Endodermal cell (in vitro differentiated cells): ENCODE measurements around the gene PADI3. TPM values are rescaled to one million over a fixed set of nuclear protein-coding genes. Genes with fewer than 3 reads are reported as not detected.
A peak's percentile ranks its signal among the peaks of the same experiment; 100 is the strongest.

Experiments used
- DNase-seq: peaks from one replicate; pipeline ENCODE4 v3.0.0-alpha.2; 2017
- H3K27ac ChIP-seq: 2 replicates; pipeline ENCODE4 v1.5.1; 2013; ENCODE audit warnings: mild to moderate bottlenecking, low read depth, low read length, moderate library complexity
- H3K27me3 ChIP-seq: 2 replicates; pipeline ENCODE4 v1.6.1; 2013; ENCODE audit warnings: mild to moderate bottlenecking, low read length, moderate library complexity; ENCODE audit not compliant: insufficient read depth, control insufficient read depth, poor library complexity, severe bottlenecking
- H3K36me3 ChIP-seq: 2 replicates; pipeline ENCODE4 v1.7.0; 2013; ENCODE audit warnings: mild to moderate bottlenecking, low read length, moderate library complexity; ENCODE audit not compliant: control insufficient read depth, insufficient read depth
- H3K4me1 ChIP-seq: one replicate; pipeline ENCODE4 v1.7.0; 2013; ENCODE audit warnings: low read length; ENCODE audit not compliant: control insufficient read depth, insufficient read depth
- H3K4me3 ChIP-seq: 2 replicates; pipeline ENCODE4 v1.5.1; 2013; ENCODE audit warnings: mild to moderate bottlenecking, low read length, moderate library complexity
- H3K9ac ChIP-seq: 2 replicates; pipeline ENCODE4 v1.6.1; 2013; ENCODE audit warnings: mild to moderate bottlenecking, low read length, moderate library complexity; ENCODE audit not compliant: poor library complexity, severe bottlenecking; ENCODE audit errors: extremely low read depth
- H3K9me3 ChIP-seq: 2 replicates; pipeline ENCODE4 v1.6.1; 2013; ENCODE audit warnings: mild to moderate bottlenecking, low read length, moderate library complexity; ENCODE audit not compliant: control insufficient read depth
- H3K27ac Mint-ChIP-seq: 2 replicates; pipeline ENCODE4 v1.8.0; 2020; ENCODE audit warnings: mixed read lengths
- H3K27me3 Mint-ChIP-seq: 2 replicates; pipeline ENCODE4 v1.8.0; 2021; ENCODE audit warnings: mild to moderate bottlenecking, mixed read lengths; ENCODE audit not compliant: insufficient read depth
- H3K36me3 Mint-ChIP-seq: 2 replicates; pipeline ENCODE4 v1.8.0; 2020; ENCODE audit warnings: low read depth, mixed read lengths
- H3K4me1 Mint-ChIP-seq: 2 replicates; pipeline ENCODE4 v1.8.0; 2020; ENCODE audit warnings: mixed read lengths
- H3K4me3 Mint-ChIP-seq: 2 replicates; pipeline ENCODE4 v1.8.0; 2020; ENCODE audit warnings: mild to moderate bottlenecking, moderate library complexity, mixed read lengths
- H3K9me3 Mint-ChIP-seq: 2 replicates; pipeline ENCODE4 v1.8.0; 2020; ENCODE audit warnings: mild to moderate bottlenecking, mixed read lengths
- CTCF ChIP-seq: fragments of 200-600 bp; sonication (generic); conservative IDR thresholded peaks from 2 replicates; pipeline ENCODE4 v1.5.0; 2021; ENCODE audit warnings: antibody characterized with exemption, mild to moderate bottlenecking
- WGBS, 2 experiments: methylation state at CpG; one replicate each; pipeline versions ENCODE4 v1.1.5 to v1.1.7; 2013; ENCODE audit warnings: missing lambda C conversion rate in 2 of 2, mixed read lengths in 1 of 2; ENCODE audit not compliant: insufficient coverage in 1 of 2, insufficient read length in 1 of 2; 5-methylcytosine and 5-hydroxymethylcytosine counted together
- total RNA-seq, 2 donors: library from RNA; stranded (reverse); fragmentation: NEBNext Ultra II Directional in 1 of 2; extraction: Animal tissue kit (Norgen Biotek cat#: 25700) in 1 of 2; gene quantifications; 2 replicates in 1 of 2; 3 replicates in 1 of 2; pipeline ENCODE4 v1.2.1, GENCODE V29; 2021

PADI3 gene
- total RNA-seq, 2 donors from 2014 or later: 0.29 to 0.33 TPM

GRCh38 chr1:17234405-17234804 lies 14.5 kb upstream of the PADI3 start:
- H3K9me3 Mint-ChIP-seq: no peaks in the 10 kb centered on the region
- H3K4me1 ChIP-seq: no peaks in the 10 kb centered on the region
- no peaks in the 10 kb centered on the region for H3K36me3 ChIP-seq
- H3K9ac ChIP-seq: no peak overlapping the region
- WGBS, 2 experiments: 93% methylated on average over 1 of the region's 1 CpG; no CpG with 5 or more reads in 1 of the 2 experiments
- no peak overlapping the region for H3K27ac ChIP-seq
- DNase-seq: no peak
- no peaks in the 10 kb centered on the region for H3K27me3 ChIP-seq
- H3K4me1 Mint-ChIP-seq: no peaks in the 10 kb centered on the region
- H3K4me3 ChIP-seq: no peak overlapping the region
- H3K27me3 Mint-ChIP-seq: no peaks in the 10 kb centered on the region
- TF ChIP-seq CTCF: no peak
- H3K9me3 ChIP-seq: no peaks in the 10 kb centered on the region
- H3K36me3 Mint-ChIP-seq: no peaks in the 10 kb centered on the region
- no peak overlapping the region for H3K4me3 Mint-ChIP-seq
- H3K27ac Mint-ChIP-seq: no peak overlapping the region

GRCh38 chr1:17235135-17235885 lies 13.6 kb upstream of the PADI3 start:
- no peak overlapping the region for H3K4me3 ChIP-seq
- H3K9me3 Mint-ChIP-seq: no peaks in the 10 kb centered on the region
- WGBS, 2 experiments: 88 to 96% methylated on average over 8 to 9 of the region's 9 CpGs
- H3K9me3 ChIP-seq: no peaks in the 10 kb centered on the region
- DNase-seq: no peak
- H3K27ac Mint-ChIP-seq: no peak overlapping the region
- no peaks in the 10 kb centered on the region for H3K4me1 Mint-ChIP-seq
- H3K4me3 Mint-ChIP-seq: no peak overlapping the region
- no peaks in the 10 kb centered on the region for H3K27me3 Mint-ChIP-seq
- no peak for TF ChIP-seq CTCF
- no peaks in the 10 kb centered on the region for H3K36me3 ChIP-seq
- no peak overlapping the region for H3K9ac ChIP-seq
- H3K27me3 ChIP-seq: no peaks in the 10 kb centered on the region
- no peak overlapping the region for H3K27ac ChIP-seq
- no peaks in the 10 kb centered on the region for H3K36me3 Mint-ChIP-seq
- no peaks in the 10 kb centered on the region for H3K4me1 ChIP-seq

GRCh38 chr1:17236779-17237560 lies 11.9 kb upstream of the PADI3 start:
- Mint-ChIP-seq H3K4me1 (no peaks in the 10 kb centered on the region), H3K27me3 (peaks cover 4% of the 10 kb centered on the region), H3K36me3 (no peaks in the 10 kb centered on the region), H3K4me3 (no peak overlapping the region), H3K9me3 (no peaks in the 10 kb centered on the region), H3K27ac (no peak overlapping the region)
- 14 to 30% methylated on average over 9 to 18 of the region's 18 CpGs for WGBS, 2 experiments
- DNase-seq: peak; percentile 98
- Histone ChIP-seq H3K27me3 (no peaks in the 10 kb centered on the region), H3K4me1 (no peaks in the 10 kb centered on the region), H3K4me3 (no peak overlapping the region), H3K9me3 (no peaks in the 10 kb centered on the region), H3K27ac (no peak overlapping the region), H3K9ac (no peak overlapping the region), H3K36me3 (no peaks in the 10 kb centered on the region)
- peak; percentile 97 for TF ChIP-seq CTCF
